ACC112 (cell line): ENCODE data around the gene OR52E6.

Source experiments
- H2AFZ ChIP-seq: fragments of 200-600 bp; sonication (generic); one replicate; pipeline ENCODE4 v1.6.0; 2017; ENCODE audit warnings: antibody characterized with exemption, low read length; ENCODE audit not compliant: unreplicated experiment
- H3K27ac ChIP-seq: fragments of 200-600 bp; sonication (generic); 2 replicates; pipeline ENCODE4 v1.5.1; 2014; ENCODE audit warnings: low read depth, mild to moderate bottlenecking, antibody characterized with exemption, low read length, moderate library complexity
- H3K27me3 ChIP-seq: fragments of 200-600 bp; sonication (generic); 2 replicates; pipeline ENCODE4 v1.6.1; 2014; ENCODE audit warnings: mild to moderate bottlenecking, antibody characterized with exemption, low read length, moderate library complexity, mixed read lengths; ENCODE audit not compliant: insufficient read depth
- H3K36me3 ChIP-seq: fragments of 200-600 bp; sonication (generic); 2 replicates; pipeline ENCODE4 v1.6.1; 2016; ENCODE audit warnings: mild to moderate bottlenecking, antibody characterized with exemption, low read length, moderate library complexity, mixed read lengths; ENCODE audit not compliant: insufficient read depth
- H3K4me1 ChIP-seq: fragments of 200-600 bp; sonication (generic); one replicate; pipeline ENCODE4 v1.6.1; 2016; ENCODE audit warnings: low read length, mixed read lengths; ENCODE audit not compliant: insufficient read depth, unreplicated experiment, control insufficient read depth
- H3K4me3 ChIP-seq: fragments of 200-600 bp; sonication (generic); 2 replicates; pipeline ENCODE4 v1.5.1; 2014; ENCODE audit warnings: mild to moderate bottlenecking, low read depth, low read length
- H3K79me2 ChIP-seq: fragments of 200-600 bp; sonication (generic); one replicate; pipeline ENCODE4 v1.6.0; 2016; ENCODE audit warnings: low read length; ENCODE audit not compliant: control insufficient read depth, unreplicated experiment, insufficient read depth

OR52E6 gene

DNA sequence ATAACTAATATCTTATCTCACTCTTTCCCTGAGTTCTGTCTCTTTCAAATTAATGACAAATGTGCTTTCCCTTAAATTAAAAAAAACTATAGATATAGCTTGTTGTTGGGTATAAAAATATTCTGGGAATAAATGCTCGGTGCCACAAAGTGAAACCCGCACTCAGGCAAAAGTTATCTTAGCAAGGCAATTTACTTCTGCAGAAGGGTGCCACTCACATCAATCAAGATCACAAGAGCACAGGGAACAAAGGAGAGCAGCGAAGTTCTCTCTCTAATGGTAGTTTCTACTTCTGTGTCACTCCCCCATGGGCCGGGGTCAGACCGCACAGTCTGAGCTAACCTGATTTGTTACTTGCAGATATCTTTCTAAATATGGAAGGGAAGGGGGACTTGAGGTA, 37.7 kb downstream of the OR52E6 start:
- peaks cover 24% of the 10 kb centered on the region for H3K27me3 ChIP-seq
- no peaks in the 10 kb centered on the region for H3K4me1 ChIP-seq
- H3K27ac ChIP-seq = no peak overlapping the region
- no peak overlapping the region for H2AFZ ChIP-seq
- no peaks in the 10 kb centered on the region for H3K36me3 ChIP-seq
- no peaks in the 10 kb centered on the region for H3K79me2 ChIP-seq
- H3K4me3 ChIP-seq = no peak overlapping the region

GRCh38 chr11:5796541-5796940, 45.2 kb downstream of the OR52E6 start:
- Histone ChIP-seq H2AFZ (no peak overlapping the region), H3K79me2 (no peaks in the 10 kb centered on the region), H3K27me3 (peaks cover 23% of the 10 kb centered on the region), H3K4me3 (no peak overlapping the region), H3K36me3 (no peaks in the 10 kb centered on the region), H3K4me1 (no peaks in the 10 kb centered on the region), H3K27ac (no peak overlapping the region)

GRCh38 chr11:5791165-5791564, 50.5 kb downstream of the OR52E6 start, which contains the start of gene OR52N1:
OR52N1 (minus strand) TSS chr11:5791265; CDS start chr11:5788816, 2,449 bp downstream.
- H3K27ac ChIP-seq = no peak within 1 kb of the TSS
- no peaks in the 10 kb centered on the region for H3K79me2 ChIP-seq
- H3K4me1 ChIP-seq = no peaks in the 10 kb centered on the region
- peaks cover 6% of the 10 kb centered on the region; the same call in 1 of the 2 replicates for H3K27me3 ChIP-seq
- no peak within 1 kb of the TSS for H2AFZ ChIP-seq
- H3K4me3 ChIP-seq = no peak within 1 kb of the TSS
- no peaks in the 10 kb centered on the region for H3K36me3 ChIP-seq
